Tibial artery (tissue), 4 donors: ENCODE results near the gene HECTD4.

Source experiments
- DNase-seq, 2 donors: peaks; one replicate each; pipeline ENCODE4 v3.0.0-alpha.2; 2019
- H3K27ac ChIP-seq, 2 donors: fragments of 200-600 bp; sonication (generic) in 1 of 2; 1 replicate in 1 of 2; 2 replicates in 1 of 2; pipeline ENCODE4 v1.5.1; 2018 to 2019; ENCODE audit warnings: mild to moderate bottlenecking in 1 of 2
- H3K27me3 ChIP-seq, 2 donors: fragments of 200-600 bp; sonication (generic) in 1 of 2; one replicate each; pipeline versions ENCODE4 v1.5.1 to v1.6.0; 2016 to 2019
- H3K36me3 ChIP-seq, 3 donors: fragments of 200-600 bp; sonication (generic) in 2 of 3; one replicate each; pipeline ENCODE4 v1.5.1; 2016 to 2019; ENCODE audit warnings: mild to moderate bottlenecking in 2 of 3
- H3K4me1 ChIP-seq, 4 donors: fragments of 200-600 bp; sonication (generic) in 2 of 4; 1 replicate in 3 of 4; 2 replicates in 1 of 4; pipeline ENCODE4 v1.5.1; 2016 to 2019
- H3K4me3 ChIP-seq, 2 donors: fragments of 200-600 bp; sonication (generic) in 1 of 2; 1 replicate in 1 of 2; 2 replicates in 1 of 2; pipeline ENCODE4 v1.5.1; 2018 to 2019; ENCODE audit warnings: mild to moderate bottlenecking in 2 of 2
- H3K9me3 ChIP-seq, 3 donors: fragments of 200-600 bp; sonication (generic) in 1 of 3; one replicate each; pipeline ENCODE4 v1.5.1; 2016 to 2019
- intact Hi-C: fragments of 100-400 bp; cut with DNase I; formaldehyde crosslinking; loops from one replicate; pipeline ENCODE4 v1.15.0; 2023; ENCODE audit warnings: low total_unique reads
- TF ChIP-seq, protein P1 (sequence below), 2 experiments: fragments of 200-600 bp in 1 of 2; fragments of 450-650 bp in 1 of 2; IDR thresholded peaks; one replicate each; pipeline ENCODE4 v1.5.1; 2017 to 2019; ENCODE audit warnings: antibody characterized with exemption in 2 of 2, mild to moderate bottlenecking in 1 of 2, moderate library complexity in 1 of 2

Gene HECTD4

DNA sequence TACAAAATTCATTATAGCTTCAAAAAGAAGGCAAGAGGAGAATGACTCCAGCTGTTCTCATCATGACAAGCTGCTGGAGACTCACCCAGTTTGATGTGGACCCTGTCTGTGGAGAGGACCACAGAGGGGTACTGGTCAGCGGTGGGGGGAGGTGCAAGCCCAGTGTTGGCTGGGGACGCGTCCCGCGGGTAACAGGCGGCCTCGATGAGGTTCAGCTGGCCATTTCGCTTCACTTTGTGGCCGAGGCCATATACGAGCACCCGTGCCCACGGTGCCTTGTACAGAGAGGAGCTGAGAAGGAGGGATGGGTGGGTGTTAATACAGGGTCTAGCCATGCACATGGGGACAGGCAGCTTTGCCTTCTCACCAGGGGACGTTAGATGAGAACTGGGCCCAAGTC, 189.8 kb downstream of the HECTD4 start:
- Histone ChIP-seq H3K4me3 (no peak overlapping the region), H3K27me3 (no peaks in the 10 kb centered on the region), H3K27ac (no peak overlapping the region), H3K9me3 (no peaks in the 10 kb centered on the region), H3K36me3 (peaks cover 24 to 95% (median 52%) of the 10 kb centered on the region in 3 donors), H3K4me1 (peaks cover 0 to 6% (median 0%) of the 10 kb centered on the region in 4 donors)
- intact Hi-C loops: loop anchor here (10.0 kb wide), 1 partner anchor 192 kb away; the partner anchor contains the start of gene HECTD4
- TF ChIP-seq, protein P1, sequence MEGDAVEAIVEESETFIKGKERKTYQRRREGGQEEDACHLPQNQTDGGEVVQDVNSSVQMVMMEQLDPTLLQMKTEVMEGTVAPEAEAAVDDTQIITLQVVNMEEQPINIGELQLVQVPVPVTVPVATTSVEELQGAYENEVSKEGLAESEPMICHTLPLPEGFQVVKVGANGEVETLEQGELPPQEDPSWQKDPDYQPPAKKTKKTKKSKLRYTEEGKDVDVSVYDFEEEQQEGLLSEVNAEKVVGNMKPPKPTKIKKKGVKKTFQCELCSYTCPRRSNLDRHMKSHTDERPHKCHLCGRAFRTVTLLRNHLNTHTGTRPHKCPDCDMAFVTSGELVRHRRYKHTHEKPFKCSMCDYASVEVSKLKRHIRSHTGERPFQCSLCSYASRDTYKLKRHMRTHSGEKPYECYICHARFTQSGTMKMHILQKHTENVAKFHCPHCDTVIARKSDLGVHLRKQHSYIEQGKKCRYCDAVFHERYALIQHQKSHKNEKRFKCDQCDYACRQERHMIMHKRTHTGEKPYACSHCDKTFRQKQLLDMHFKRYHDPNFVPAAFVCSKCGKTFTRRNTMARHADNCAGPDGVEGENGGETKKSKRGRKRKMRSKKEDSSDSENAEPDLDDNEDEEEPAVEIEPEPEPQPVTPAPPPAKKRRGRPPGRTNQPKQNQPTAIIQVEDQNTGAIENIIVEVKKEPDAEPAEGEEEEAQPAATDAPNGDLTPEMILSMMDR (IDR thresholded peaks at IDR 0.05): no peak
- DNase-seq: no peak

DNA sequence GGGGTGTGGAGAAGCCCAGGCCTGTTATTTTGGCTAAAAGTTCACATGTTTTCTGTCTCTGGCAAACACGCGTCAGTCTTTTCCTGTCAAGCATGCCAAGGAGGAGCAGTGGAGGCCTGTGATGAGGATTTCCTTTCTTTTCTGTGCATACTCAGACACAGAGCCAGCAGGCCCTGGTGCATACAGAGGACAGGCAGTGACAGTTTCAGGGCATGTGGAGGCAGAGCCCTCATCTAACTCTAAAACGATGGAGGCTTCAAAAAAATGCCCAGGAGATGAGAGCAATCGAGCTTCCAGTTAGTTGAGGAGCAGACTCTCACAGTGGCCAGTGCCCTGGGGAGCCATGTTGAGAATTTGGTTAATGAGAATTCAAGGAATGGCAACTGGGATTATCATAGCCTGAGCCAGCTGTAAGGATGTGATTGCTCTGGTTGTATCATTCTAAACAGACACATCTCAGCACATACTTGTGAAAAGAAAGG, 190.3 kb downstream of the HECTD4 start:
- Histone ChIP-seq H3K4me3 (no peak overlapping the region), H3K36me3 (peaks cover 24 to 95% (median 52%) of the 10 kb centered on the region in 3 donors), H3K27ac (no peak overlapping the region), H3K9me3 (no peaks in the 10 kb centered on the region), H3K27me3 (no peaks in the 10 kb centered on the region), H3K4me1 (peaks cover 0 to 6% (median 0%) of the 10 kb centered on the region in 4 donors)
- intact Hi-C loops: loop anchor here (10.0 kb wide), 1 partner anchor 193 kb away; the partner anchor contains the start of gene HECTD4
- TF ChIP-seq, protein P1 (IDR thresholded peaks at IDR 0.05): no peak
- no peak for DNase-seq

DNA sequence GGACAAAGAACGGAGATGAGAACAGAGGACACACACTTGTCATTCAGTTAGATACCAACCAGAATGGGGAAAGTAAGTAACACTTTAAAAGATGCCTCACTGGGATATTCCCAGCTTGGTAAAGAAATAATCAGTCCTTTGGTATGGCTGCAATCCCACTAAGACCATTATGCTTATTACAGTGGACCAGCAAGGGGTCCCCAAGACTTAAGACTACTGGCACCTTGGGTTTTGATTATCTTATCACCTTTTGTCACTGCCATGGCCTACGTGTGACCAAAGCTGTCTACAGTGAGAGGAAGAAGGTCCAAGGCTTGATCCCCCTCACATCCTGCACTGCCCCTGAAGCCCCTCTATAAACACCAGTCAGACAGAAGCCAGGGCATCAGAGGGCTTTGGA, 191.0 kb downstream of the HECTD4 start:
- TF ChIP-seq, protein P1 (IDR thresholded peaks at IDR 0.05): no peak
- H3K4me3 ChIP-seq: no peak overlapping the region
- no peaks in the 10 kb centered on the region for H3K9me3 ChIP-seq
- H3K27ac ChIP-seq: peak overlapping the region in 1 of 2 donors; percentile 16
- H3K36me3 ChIP-seq: peaks cover 24 to 94% (median 52%) of the 10 kb centered on the region in 3 donors
- no peaks in the 10 kb centered on the region for H3K27me3 ChIP-seq
- intact Hi-C loops: loop anchor here (10.0 kb wide), 1 partner anchor 194 kb away; the partner anchor contains the start of gene HECTD4
- DNase-seq: no peak
- H3K4me1 ChIP-seq: peaks cover 0 to 6% (median 0%) of the 10 kb centered on the region in 4 donors

DNA sequence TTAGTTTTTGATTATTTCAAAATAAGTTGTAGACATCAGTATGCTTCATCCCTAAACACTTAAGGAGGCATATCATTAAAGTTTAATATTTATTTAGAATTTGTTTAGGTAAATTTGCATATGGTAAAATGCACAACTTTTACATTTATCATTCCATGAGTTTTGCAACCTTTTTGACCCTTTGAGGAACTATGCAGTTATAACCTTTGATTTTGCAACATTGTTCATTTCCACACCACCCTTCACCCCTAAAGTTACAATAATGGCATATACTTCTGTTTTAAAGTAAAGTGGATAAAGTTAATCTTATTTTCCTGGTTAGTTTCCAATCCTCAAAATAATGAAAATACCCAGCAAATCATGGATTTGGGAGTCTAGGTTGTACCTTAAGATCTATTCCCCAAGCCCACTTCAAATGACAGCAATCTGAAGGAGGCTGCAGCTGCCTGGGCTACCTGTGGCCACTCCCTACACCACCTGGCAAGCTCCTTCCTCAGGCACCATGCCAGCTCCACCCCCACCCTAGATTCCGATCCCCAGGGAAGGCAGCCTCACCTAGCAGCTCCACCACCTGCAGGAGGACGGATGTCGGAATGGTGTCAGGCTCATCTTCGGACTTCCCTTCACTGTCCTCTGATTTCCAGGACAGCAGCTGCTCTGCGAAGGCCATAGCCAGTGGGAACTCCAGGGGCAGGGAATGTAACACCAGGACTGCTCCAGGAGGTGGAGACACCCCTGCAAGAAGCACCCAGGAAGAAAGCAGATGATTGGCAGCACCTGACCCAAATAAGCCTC, 191.8 kb downstream of the HECTD4 start:
- no peak overlapping the region for H3K4me3 ChIP-seq
- no peak overlapping the region for H3K27ac ChIP-seq
- intact Hi-C loops: loop anchor here (10.0 kb wide), 1 partner anchor 194 kb away; the partner anchor contains the start of gene HECTD4
- H3K36me3 ChIP-seq: peaks cover 20 to 87% (median 52%) of the 10 kb centered on the region in 3 donors
- no peak for DNase-seq
- no peaks in the 10 kb centered on the region for H3K9me3 ChIP-seq
- H3K4me1 ChIP-seq: peaks cover 0 to 6% (median 0%) of the 10 kb centered on the region in 4 donors
- H3K27me3 ChIP-seq: no peaks in the 10 kb centered on the region
- TF ChIP-seq, protein P1 (IDR thresholded peaks at IDR 0.05): no peak

DNA sequence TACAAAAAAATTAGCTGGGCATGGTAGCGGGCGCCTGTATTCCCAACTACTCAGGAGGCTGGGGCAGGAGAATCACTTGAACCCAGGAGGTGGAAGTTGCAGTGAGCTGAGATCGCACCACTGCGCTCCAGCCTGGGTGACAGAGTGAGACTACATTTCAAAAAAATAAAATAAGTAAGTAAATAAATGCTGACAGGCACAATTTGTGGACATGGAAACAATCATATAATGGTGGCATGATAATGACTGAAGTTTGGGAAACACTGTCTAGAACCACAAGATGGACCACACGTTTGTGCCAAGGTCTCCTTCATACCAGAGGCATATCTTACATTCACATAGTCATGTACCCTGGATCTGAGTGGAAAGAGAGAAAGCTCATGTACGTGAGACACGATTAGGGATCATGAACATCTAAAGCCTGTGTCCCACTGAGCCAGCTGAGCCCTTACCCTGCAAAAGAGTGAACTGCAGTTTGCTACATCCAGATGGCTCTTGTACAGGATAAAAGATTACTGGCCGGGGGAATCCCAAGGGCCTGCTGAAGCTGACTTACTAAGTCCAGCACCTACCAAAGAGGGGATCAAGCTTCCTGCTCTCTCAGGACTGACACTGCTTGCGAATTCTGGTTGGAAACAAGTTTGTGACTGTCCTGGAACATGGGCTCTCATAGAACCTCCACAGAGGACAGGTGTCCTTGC, 194.0 kb downstream of the HECTD4 start:
- intact Hi-C loops: no loop called here
- peaks cover 0 to 12% (median 0%) of the 10 kb centered on the region in 4 donors for H3K4me1 ChIP-seq
- TF ChIP-seq, protein P1 (IDR thresholded peaks at IDR 0.05): no peak
- no peaks in the 10 kb centered on the region for H3K27me3 ChIP-seq
- H3K36me3 ChIP-seq: peaks cover 32 to 87% (median 52%) of the 10 kb centered on the region in 3 donors
- H3K4me3 ChIP-seq: no peak overlapping the region
- no peak for DNase-seq
- no peak overlapping the region for H3K27ac ChIP-seq
- H3K9me3 ChIP-seq: no peaks in the 10 kb centered on the region
